Activated T-helper 1 cell treated with Interleukin-2 at 50 U/mL for 16 hours (primary cell): ENCODE results near the gene RFX2.
"Not testable (repeated sequence)": the region's sequence is repeated elsewhere in the genome, so short reads cannot be mapped to it uniquely, and the experiment has no call there.

ENCODE experiments used
- DNase-seq: peaks from one replicate; pipeline ENCODE4 v3.0.0-alpha.2; 2020; ENCODE audit warnings: low read depth

The RFX2 gene

DNA sequence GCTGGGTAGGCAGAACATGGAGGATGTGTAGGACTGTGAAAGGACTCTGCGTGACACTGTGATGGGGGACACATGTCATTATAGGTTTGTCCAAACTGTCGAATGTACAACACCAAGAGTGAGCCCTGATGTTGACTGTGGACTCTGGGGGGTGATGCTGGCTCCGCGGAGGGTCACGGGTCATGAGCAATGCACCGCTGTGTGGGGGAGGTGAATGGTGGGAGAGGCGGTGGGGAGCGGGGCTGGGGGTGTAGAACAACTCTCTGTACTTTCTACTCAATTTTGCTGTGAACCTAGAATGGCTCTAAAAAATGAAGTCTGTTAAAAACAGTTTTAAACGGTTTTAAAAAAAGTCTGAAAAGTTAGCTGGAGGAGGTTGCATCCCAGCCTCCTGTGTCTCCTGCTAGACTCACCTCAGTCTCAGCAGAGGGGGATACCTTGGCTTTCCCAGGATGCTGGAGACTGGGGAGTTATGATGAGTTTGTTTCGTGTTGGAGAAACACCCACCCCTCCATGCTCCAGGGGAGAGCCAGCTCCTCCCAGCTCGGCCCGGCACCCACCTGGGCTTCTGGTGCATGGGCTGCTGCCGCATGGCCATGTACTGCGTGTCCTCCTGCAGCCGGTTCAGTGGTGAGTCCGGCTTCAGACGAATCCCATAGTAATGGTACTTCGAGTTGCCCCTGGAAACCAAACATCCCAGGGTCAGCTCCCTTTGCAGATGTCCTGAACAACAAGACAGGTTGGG, 97.7 kb downstream of the RFX2 start:
- no peak for DNase-seq

DNA sequence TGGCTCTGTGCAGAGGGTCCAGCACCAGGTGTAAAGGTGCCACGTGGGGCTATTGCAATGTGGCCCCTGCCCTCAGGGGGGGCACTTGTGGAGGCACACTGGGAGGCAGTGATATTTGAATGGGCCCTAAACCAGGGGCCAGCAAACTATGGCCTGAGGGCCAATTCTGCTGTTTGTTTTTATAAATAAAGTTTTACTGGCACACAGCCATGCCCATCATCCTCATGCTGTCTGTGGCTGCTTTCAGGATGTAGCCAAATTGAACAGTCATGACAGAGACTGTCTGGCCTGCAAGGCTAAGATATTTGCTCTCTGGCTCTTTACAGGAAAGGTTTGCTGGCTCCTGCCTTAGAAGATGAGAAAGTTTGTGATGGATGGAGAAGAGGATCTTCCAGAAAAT, 98.5 kb downstream of the RFX2 start:
- DNase-seq = no peak

DNA sequence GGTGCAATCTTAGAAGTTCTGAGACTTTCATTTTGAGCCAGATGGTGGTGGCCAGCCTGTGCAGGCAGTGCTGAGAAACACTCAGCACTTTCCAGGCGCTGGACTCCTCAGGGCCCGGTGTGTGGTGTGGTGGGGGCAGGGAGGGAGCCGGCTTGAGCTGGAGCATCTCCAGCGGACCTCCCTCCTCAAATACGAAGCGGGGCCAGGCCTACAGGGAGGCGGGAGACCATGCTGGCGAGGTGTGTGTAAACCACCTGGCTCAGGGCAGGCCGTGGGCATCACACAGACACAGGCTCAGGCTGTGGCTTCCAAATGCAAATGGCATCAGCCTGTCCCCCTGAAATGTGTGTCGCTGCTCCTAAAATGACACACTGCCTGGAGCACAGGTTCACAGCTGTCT, 99.1 kb downstream of the RFX2 start:
- DNase-seq = no peak

DNA sequence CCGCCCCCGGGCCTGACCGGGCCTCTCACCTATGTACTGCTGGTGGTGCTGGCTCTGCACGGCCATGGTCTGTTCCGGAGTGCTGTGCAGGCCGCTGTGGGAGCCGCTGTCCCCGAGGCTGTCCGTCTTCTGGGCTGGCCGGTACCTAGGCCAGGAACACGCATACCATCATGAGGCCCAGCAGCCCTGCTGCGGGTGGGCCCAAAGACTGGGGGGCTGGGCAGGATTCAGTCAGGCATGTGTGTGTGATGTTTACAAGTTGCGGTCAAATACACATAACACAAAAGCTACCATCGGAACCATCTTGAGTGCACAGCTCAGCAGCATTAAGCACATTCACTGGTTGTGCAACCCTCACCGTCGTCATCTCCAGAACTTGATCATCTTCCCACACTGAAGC, 100.2 kb downstream of the RFX2 start:
- no peak for DNase-seq

DNA sequence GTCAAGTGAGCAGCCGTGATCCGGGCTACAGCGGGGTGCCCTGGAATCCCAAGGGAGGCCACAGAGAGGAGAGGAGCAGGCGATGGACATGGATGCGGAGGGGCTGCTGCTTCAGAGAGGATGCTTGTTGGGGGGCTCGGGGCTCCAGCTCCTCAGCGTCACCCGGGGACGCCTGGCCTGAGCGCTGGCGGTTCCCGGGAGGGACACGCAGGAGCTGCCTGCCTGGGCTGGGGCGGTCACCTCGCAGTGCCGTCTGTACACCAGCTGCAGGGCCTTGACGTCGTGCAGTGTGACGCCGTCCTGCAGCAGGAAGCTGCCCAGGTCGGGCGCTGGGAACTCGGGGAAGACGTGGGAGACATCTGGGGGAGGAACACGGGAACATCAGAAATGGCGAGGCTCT, 102.4 kb downstream of the RFX2 start:
- DNase-seq = no peak

DNA sequence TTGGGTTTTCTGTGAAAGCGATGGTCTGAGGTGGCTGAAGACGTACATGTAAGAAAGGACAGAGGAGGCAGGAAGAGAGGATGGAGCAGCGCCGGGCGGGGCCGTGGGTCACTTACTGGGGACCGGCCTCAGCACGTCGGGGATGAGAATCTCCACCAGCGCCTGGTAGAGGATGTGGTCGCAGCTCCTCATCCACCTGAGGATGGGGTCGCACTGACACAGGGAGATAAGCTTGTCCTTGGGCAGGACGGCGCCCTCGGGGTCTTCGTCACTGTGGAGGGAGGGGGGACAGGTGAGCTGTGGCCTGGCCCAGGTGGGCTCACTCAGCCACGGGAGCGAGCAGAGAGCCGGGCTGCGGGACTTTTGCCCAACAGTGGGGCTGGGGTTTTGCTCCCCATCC, 103.4 kb downstream of the RFX2 start:
- DNase-seq = no peak

DNA sequence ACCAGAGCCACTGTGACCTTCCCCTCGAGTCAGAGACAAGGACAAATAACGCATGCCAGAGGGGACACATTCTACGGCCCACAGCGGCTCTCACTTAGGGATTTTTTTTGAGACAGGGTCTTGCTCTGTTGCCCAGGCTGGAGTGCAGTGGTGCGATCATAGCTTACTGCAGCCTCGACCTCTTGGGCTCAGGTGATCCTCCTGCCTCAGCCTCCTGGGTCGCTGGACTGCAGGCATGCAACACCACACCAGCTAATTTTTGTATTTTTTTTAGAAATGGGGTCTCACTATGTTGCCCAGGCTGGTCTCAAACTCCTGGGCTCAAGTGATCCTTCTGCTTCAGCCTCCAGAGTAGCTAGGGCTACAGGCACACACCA, 104.2 kb downstream of the RFX2 start:
- DNase-seq = not testable (repeated sequence)

DNA sequence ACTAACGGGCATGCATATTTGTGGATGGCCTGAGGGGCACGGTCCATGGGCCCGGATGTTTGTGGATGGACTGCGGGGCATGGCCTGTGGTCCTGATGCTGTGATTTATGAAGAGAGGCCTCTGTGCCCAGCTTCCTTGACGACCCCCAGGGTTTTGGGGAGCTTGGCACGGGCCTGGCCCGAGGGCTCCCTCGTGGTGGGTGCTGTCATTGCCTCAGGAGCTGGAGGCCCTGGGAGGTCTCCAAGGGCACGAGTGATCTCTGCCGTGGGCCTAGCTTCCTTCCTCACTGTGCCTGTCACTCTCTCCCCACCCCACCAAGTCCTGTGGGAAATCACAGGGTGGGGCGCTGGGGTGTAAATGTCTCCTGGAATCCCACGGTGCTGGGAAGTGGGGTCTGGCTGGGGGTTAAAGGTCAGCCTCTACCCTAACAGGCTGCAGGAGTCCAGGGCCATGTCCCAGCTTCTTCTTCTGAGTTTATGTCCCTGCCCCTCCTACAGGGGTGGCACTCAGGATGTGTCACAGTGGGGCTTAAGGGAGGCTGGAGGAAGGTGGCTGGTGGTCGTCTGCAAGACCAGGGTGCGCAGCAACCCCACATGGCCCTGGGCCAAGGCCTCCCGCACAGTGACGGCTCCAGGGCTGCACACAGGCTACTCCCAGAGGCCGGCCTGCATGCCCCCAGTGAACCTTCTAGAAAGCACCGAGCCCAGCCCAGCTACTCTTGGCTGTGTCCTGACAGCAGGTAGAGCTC, 104.8 kb downstream of the RFX2 start:
- no peak for DNase-seq

DNA sequence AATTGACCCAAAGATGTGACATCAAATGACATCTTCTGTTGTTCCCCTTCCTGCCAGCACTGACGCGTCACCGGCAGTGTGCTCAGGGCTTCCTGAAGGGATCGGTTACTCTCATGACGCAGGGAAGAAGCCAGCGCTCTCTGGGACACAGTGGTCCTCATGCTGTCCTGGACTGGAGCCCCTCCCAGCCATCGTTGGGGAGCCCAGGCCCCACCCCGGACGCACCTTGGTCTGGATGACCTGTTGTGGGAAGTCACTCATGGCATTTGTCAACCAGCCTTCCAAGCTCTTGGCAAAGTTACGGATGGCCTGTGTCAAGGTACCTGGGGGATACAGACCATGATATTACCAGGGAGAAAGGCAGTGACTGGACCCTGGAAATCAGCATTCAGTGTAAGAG, 106.3 kb downstream of the RFX2 start:
- no peak for DNase-seq

DNA sequence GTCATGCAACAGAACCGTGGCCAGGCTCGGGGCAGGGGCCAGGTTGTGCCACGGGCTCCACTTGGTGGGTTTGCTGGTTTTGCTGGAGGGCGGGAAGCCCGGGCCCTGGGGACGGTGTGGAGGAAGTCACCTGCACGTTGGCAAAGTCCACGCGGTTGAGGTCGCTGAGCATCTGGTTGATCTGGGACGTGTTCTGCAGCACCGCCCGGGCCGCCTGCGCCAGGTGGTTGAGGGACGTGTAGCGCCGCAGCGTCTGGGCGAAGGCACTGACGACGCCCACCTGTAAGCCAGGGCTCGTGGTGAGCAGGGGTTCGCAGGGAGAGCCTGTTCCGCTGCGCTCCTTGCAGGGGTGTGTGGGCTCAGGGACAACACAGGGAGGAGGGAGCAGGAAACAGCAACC, 107.7 kb downstream of the RFX2 start:
- no peak for DNase-seq

DNA sequence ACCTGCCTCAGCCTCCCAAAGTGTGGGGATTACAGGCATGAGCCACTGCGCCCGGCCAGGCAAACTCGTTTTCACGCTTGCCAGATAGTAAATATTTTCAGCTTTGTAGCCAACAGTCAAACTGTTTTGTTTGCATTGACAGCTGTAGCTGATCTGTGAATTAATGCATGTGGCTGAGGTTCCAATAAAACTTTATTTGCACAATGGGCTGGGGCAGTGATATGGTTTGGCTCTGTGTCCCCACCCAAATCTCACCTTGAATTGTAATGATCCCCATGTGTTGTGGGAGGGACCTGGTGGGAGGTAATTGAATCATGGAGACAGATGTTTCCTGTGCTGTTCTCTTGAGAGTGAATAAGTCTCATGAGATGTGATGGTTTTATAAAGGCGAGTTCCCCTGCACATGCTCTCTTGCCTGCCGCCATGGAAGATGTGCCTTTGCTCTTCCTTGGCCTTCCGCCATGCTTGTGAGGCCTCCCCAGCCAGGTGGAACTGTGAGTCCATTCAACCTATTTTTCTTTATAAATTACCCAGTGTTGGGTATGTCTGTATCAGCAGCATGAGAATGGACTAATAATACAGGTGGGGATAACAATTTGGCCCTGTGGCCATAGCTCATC, 110.0 kb downstream of the RFX2 start:
- DNase-seq = no peak

DNA sequence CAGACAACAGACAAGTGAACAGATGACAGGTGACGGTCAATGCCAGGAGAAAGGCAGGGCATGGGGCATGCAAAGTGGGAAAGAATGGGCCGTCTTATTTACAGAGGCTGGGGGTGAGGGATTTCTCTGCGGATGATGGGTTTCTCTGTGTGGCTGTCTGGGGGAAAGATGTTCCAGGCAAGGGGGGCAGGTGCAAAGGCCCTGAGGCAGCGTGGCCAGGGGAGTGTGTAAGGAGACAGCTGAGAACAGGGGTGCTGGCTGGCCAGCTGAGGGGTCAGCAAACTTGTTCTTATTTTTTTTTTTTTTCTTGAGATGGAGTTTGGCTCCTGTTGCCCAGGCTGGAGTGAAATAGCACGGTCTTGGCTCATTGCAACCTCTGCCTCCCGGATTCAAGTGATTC, 110.6 kb downstream of the RFX2 start:
- no peak for DNase-seq

DNA sequence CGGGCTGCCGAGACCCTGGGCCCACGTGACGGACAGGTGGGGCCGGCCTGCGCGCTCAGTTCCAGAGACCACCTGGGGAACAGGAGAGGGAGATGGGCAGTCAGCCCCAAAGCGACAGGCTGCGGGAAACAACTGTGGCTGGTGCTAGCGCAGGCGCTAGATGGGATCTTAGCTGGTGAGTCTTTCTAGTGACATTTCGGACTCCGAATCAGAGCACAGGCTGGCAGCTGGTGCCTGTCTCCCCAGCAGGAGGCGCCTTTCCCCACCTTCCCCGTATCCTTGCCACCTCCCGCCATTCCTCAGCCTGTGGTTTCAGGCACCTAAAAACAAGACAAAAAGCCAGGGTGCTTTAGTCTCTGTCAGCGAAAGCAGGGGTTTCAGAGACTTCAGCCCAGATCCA, 112.9 kb downstream of the RFX2 start:
- DNase-seq = no peak

DNA sequence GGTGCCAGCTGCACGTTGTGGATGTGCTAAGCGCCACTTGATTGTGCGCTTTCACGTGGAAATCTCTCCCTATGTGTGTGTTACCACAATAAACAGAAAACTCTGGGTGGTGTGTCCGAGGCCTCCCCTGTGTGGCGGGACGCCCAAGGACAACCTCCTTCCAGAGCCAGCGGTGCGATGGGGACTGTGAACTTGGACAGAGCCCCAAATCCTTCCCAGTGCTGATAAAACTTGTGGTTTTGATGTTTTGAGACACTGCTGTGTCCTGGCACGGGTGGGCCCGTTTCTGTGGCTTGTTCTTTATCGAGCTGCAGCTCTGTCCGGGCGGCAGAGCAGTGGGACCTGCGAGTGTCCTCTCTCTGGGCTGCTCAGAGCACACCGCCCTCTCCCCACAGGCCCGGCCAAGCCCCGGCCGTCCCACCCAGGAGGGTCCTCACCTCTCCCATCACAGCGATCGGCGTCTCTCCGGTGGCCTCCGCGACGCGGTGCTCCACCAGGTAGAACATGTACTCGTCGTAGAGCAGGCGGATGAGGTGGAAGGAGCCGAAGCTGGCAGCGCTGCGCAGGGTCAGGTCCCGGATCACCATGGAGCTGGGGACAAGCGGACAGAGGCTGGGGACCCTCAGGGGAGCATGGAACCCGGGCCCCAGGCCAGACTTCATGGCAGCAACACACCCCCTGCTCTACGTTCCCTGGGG, 113.5 kb downstream of the RFX2 start:
- DNase-seq = no peak

DNA sequence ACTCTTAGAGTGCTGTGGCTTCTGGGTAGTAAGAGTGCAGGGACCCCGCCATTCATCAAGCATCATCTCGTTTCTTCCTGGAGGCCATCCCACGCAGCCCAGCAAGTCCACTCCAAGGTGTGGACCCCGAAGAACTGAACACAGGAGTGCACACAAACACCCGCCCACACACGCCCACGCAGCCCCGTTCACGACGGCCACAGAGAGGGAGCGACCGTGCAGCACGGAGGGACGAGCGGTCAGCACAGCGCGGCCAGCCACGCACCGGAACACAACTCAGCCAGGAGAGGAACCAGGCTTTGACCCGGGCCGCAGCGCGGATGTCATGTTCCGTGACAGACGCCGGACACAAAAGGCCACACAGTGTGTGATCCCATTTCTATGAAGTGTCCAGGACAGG, 114.2 kb downstream of the RFX2 start:
- DNase-seq = no peak

DNA sequence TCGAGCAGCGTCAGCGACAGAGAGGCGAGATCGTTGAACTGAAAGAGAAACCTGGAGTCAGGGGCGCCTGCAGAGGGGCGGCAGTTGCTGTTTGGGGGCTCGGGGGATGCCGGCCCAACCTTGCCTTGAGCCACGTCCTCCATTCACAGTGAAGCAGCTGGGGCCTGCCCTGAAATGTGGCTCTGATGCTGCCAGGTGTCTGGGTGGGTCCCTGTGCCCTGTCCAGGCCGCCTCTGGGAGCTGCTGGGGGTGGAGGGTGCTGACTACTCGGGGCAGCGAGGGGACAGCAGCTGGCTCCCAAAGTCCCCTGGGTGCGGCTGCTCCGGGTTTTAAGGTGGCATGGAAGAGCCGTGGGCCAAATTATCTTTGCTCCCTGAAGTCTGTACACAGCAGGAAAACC, 114.7 kb downstream of the RFX2 start:
- no peak for DNase-seq

DNA sequence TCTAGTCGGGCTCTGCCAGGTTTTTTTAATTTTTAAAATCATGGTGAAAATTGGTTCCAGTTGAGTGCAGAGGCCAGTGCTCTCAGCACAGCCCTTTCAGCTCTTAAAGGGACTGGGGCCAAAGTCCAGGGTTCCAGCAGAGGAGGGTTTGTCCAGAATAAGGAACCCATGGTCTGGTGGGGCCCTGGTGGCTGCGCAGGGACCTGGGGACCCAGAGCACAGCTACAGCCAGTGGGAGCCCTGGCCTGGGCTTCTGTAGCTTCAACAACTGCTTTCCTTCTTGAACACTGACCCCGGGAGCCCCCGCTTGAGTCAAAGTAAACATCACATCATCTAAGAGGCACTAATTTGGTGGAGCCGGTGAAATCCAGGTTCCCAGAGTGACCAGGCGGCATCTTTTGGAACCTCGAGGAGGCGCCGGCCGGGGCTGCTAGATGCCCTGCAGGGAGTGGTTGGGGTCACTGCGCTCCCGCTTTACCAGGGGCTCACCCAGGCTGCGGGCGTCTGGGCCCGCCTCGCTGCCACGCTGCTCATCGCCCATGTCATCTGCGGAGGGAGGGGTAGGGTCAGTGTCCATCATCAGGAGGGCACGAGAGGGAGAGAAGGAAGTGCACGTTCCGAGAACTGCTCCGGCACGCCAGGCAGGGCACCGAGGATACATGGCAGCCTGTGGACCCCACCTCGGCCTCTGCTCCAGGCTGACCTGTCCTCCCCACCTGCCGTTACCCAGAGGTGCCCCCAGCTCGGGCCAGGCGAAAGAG, 115.7 kb downstream of the RFX2 start:
- no peak for DNase-seq

DNA sequence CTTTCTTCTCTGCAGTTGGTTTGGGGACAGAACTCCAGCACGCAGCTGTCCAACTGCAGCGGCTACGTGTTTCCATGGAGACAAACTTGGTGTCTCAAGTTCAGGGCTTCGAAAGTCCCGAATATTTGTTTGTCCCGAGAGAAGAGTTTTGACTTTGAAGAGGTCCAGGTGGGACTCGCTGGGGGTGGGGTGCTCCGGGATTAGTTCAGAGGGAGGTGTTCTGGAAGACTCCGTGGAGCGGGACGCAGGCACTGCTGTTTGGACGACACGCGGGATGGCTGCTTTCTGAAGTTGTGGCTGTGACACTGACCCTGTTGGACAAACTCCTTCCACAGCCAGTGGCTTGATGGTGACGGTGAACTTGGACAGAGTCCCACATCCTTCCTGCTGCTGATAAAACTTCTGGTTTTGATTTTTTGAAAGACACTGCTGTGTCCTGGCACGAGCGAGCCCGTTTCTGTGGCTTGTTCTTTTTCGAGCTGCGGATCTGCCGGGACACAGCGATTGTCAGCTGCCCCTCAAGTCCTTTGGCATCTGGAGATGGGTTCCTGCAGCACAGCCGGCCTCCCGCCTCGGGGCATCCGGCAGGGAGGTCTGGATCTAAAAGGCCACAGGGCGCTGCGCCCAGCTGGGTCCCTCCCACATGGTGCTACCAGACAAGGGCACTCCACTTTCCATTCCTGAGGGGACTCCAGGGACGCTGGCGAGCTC, 116.5 kb downstream of the RFX2 start:
- DNase-seq = no peak

DNA sequence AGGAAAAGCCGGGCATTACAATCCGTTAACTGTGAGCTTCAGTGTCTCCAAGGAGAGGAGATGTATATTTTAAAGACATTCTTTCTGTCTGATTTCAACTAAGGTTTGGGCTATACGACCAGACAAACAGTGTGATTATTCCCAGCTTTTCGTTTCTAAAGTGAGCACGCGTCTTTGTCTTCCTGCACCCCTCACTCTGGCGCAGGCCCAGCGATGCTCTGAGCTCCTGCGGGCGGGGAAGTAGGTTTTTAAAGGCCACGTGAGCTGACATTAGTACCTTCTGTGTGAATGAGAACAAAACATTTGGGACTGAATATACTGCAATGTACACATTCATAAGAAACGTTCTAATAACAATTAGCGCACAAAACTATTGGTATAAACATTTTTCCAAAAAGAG, 117.1 kb downstream of the RFX2 start:
- DNase-seq = no peak

DNA sequence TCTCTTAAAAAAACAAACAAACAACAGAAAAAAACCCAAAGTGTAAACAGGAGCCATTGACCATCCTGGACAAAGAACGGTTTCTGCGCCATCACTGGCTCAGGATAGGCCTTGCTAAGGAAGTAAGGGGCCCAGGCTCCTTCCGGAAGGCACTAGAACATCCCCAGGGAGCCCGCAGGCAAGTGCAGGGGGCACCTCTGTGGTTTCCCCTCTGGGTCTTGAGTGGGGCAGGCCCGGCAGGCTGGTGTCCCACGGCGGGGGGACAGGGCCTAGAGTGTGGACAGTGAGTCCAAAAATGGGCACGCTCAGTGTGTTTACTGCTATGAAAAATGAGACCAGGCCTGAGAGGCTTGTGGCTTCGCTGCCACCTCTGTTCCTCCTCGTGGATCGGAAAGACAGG, 117.5 kb downstream of the RFX2 start:
- DNase-seq = no peak

DNA sequence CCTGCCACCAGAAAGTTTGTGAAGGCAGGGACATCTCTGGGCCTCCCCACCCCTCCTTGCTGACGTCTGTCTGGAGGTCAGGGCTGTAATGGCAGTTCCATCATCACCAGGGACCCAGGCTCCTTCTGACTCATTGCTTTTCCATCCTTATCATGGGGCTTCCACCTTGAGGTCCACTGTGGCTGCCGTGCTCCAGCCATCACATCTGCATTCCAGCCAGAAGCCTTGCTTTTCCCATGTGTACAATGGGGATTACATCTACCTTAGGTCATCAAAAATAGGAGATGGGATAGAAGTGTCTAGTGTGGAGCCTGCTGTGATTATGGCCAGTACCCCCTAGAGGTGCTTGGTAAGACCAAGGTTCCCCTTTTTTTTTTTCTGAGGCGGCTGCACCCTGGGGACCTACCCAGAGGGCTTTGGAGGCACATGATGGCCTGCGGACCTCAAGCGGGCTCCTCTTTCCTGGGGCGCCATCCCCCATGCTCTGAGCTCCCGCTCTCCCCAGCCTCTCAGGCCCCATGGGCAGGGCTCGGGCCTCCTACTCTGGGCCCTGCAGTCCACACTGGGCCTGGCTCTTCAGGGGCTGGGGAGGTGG, 119.0 kb downstream of the RFX2 start:
- DNase-seq = no peak
